HUDEP-2 (cell line): ENCODE data around the gene SLC8A1.

ENCODE experiments used
- DNase-seq, 76 experiments: peaks; one replicate each; lab custom pipeline; 2025; ENCODE audit not compliant: unreplicated experiment in 76 of 76; lab: John Stamatoyannopoulos, UW

The SLC8A1 gene

GRCh38 chr2:40208463-40208862 lies 243.4 kb downstream of the SLC8A1 start:
- DNase-seq: no peak

- no peak for DNase-seq
Observed at GRCh38 chr2:40204268-40204667, 247.6 kb downstream of the SLC8A1 start.

- no peak for DNase-seq
Observed at GRCh38 chr2:40202798-40203400, 249.0 kb downstream of the SLC8A1 start.

- no peak for DNase-seq
Observed at GRCh38 chr2:40201425-40201824, 250.5 kb downstream of the SLC8A1 start.

- DNase-seq: no peak
Observed at GRCh38 chr2:40200366-40200915, 251.4 kb downstream of the SLC8A1 start.

- no peak for DNase-seq
Observed at GRCh38 chr2:40199771-40200170, 252.1 kb downstream of the SLC8A1 start.

- DNase-seq: no peak
Observed at GRCh38 chr2:40197121-40197520, 254.8 kb downstream of the SLC8A1 start.

GRCh38 chr2:40193670-40194026 lies 258.2 kb downstream of the SLC8A1 start:
- no peak for DNase-seq

GRCh38 chr2:40192864-40193669 lies 258.8 kb downstream of the SLC8A1 start:
- no peak for DNase-seq

GRCh38 chr2:40190457-40190856 lies 261.4 kb downstream of the SLC8A1 start:
- no peak for DNase-seq

- no peak for DNase-seq
Observed at GRCh38 chr2:40189881-40190280, 262.0 kb downstream of the SLC8A1 start.

- DNase-seq: no peak
Observed at GRCh38 chr2:40187054-40187453, 264.8 kb downstream of the SLC8A1 start.

GRCh38 chr2:40184551-40184950 lies 267.3 kb downstream of the SLC8A1 start:
- DNase-seq: no peak

GRCh38 chr2:40181855-40182254 lies 270.0 kb downstream of the SLC8A1 start:
- DNase-seq: no peak

- DNase-seq: no peak
Observed at GRCh38 chr2:40179801-40180200, 272.1 kb downstream of the SLC8A1 start.

GRCh38 chr2:40178971-40179370 lies 272.9 kb downstream of the SLC8A1 start:
- no peak for DNase-seq

- DNase-seq: no peak
Observed at GRCh38 chr2:40178171-40178778, 273.6 kb downstream of the SLC8A1 start.

GRCh38 chr2:40177366-40177765 lies 274.5 kb downstream of the SLC8A1 start:
- DNase-seq: no peak

GRCh38 chr2:40173276-40173675 lies 278.6 kb downstream of the SLC8A1 start:
- no peak for DNase-seq

- no peak for DNase-seq
Observed at GRCh38 chr2:40169856-40170255, 282.0 kb downstream of the SLC8A1 start.

- DNase-seq: no peak
Observed at GRCh38 chr2:40169430-40169829, 282.5 kb downstream of the SLC8A1 start.

- DNase-seq: no peak
Observed at GRCh38 chr2:40168546-40168945, 283.3 kb downstream of the SLC8A1 start.
